Activated CD4-positive, CD25-positive, alpha-beta regulatory T cell treated with anti-CD3 and anti-CD28 coated beads, Interleukin-2, amount 50 U/mL, for 16 hours (primary cell): ENCODE data around the gene FAF1.

Source experiments
- DNase-seq: peaks from one replicate; pipeline ENCODE4 v3.0.0-alpha.2; 2020; ENCODE audit warnings: low read depth, low spot score

FAF1 gene

GRCh38 chr1:50417946-50418599 lies 542.0 kb downstream of the FAF1 start:
- DNase-seq: no peak

- DNase-seq: no peak
Measured at GRCh38 chr1:50417507-50417906, 542.6 kb downstream of the FAF1 start.

- DNase-seq: no peak
Measured at GRCh38 chr1:50416553-50417453, 543.3 kb downstream of the FAF1 start.

- no peak for DNase-seq
Measured at GRCh38 chr1:50416150-50416527, 543.9 kb downstream of the FAF1 start.

- DNase-seq: no peak
Measured at GRCh38 chr1:50415235-50416149, 544.6 kb downstream of the FAF1 start.

GRCh38 chr1:50414853-50415234 lies 545.2 kb downstream of the FAF1 start:
- no peak for DNase-seq

GRCh38 chr1:50412813-50413476 lies 547.1 kb downstream of the FAF1 start:
- DNase-seq: no peak

- DNase-seq: no peak
Measured at GRCh38 chr1:50405814-50406213, 554.3 kb downstream of the FAF1 start.

GRCh38 chr1:50393522-50394120 lies 566.4 kb downstream of the FAF1 start:
- no peak for DNase-seq
